PC-9 (cell line): ENCODE data around the gene DBP.

Source experiments
- EZH2 ChIP-seq: fragments of 200-600 bp; sonication (generic); IDR thresholded peaks from 2 replicates; pipeline ENCODE4 v1.8.0; 2017; ENCODE audit warnings: antibody characterized with exemption, low read depth
- TF ChIP-seq, protein P1 (sequence below): fragments of 200-600 bp; sonication (generic); conservative IDR thresholded peaks from 2 replicates; pipeline ENCODE4 v1.6.1; 2017; ENCODE audit warnings: mixed run types, antibody characterized with exemption, mild to moderate bottlenecking, moderate library complexity

DNA sequence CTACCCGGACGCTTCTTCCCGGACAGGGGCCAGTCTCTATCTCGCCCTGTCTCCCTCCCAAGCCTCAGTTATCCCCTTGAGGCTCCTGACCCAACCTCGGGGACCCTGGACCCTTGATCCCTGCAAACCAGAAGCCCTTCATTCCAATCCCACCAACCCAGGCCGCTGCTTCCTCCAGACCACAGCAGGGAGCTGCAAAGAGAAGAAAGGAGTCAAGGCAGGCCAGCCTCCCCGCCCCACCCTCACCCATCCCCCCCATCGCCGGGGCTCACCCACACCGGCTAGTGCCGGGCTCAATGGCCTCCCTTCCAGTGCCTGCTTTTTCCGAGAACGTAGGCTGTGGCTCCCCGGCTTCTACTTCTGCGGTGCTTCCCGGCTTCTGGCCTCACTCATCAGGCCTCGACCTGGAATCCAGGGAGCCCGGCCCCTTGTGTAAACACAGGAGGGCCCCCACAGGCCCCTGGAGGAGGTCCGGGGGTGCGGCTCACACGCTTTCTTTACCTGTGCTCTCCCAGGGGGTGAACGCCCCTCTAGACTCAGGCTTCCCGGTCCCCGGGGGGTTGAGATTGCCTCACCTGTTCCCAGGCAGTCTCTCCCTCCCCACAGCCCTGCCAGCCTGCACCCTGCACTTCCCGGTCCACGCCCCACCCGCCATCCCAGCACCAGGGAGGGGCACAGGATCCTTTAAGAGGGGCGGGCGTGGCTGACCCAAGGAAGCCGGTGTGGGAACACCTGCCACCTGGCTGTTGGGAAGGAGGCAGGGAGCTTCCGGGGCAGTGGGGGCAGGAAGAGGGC, 22.5 kb downstream of the DBP start, which contains the start of gene FAM83E:
- TF ChIP-seq, protein P1, sequence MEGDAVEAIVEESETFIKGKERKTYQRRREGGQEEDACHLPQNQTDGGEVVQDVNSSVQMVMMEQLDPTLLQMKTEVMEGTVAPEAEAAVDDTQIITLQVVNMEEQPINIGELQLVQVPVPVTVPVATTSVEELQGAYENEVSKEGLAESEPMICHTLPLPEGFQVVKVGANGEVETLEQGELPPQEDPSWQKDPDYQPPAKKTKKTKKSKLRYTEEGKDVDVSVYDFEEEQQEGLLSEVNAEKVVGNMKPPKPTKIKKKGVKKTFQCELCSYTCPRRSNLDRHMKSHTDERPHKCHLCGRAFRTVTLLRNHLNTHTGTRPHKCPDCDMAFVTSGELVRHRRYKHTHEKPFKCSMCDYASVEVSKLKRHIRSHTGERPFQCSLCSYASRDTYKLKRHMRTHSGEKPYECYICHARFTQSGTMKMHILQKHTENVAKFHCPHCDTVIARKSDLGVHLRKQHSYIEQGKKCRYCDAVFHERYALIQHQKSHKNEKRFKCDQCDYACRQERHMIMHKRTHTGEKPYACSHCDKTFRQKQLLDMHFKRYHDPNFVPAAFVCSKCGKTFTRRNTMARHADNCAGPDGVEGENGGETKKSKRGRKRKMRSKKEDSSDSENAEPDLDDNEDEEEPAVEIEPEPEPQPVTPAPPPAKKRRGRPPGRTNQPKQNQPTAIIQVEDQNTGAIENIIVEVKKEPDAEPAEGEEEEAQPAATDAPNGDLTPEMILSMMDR = no peak
- TF ChIP-seq EZH2 = no peak
